CD8-positive, alpha-beta memory T cell (primary cell): ENCODE measurements around the gene COX19. TPM values are rescaled to one million over a fixed set of nuclear protein-coding genes. Genes with fewer than 3 reads are reported as not detected.

Experiments
- CTCF ChIA-PET: fragments of 350-600 bp; sonication (Branson Sonifier 250); formaldehyde crosslinking; loops from one replicate; lab custom pipeline; 2021; ENCODE audit warnings: antibody characterized with exemption; lab: Charles Lee
- POLR2A ChIA-PET: fragments of 350-600 bp; sonication (Branson Sonifier 250); formaldehyde crosslinking; loops from one replicate; lab custom pipeline; 2021; ENCODE audit warnings: antibody characterized with exemption; lab: Charles Lee
- DNase-seq, 5 donors: peaks; one replicate each; pipeline versions ENCODE4 v3.0.0 to v3.0.0-alpha.2; 2020 to 2022; ENCODE audit warnings: mixed read lengths in 1 of 5
- H3K27ac ChIP-seq: one replicate; pipeline ENCODE4 v1.7.0; 2013; ENCODE audit warnings: low read depth, mild to moderate bottlenecking, low read length, moderate library complexity
- H3K27me3 ChIP-seq: 2 replicates; pipeline ENCODE4 v1.7.0; 2013; ENCODE audit warnings: low read length, mild to moderate bottlenecking; ENCODE audit not compliant: insufficient read depth, poor library complexity, severe bottlenecking
- H3K36me3 ChIP-seq: 2 replicates; pipeline ENCODE4 v1.7.0; 2013; ENCODE audit warnings: mild to moderate bottlenecking, low read length, moderate library complexity; ENCODE audit not compliant: insufficient read depth
- H3K4me1 ChIP-seq: 2 replicates; pipeline ENCODE4 v1.7.0; 2013; ENCODE audit warnings: mild to moderate bottlenecking, low read length, moderate library complexity; ENCODE audit not compliant: insufficient read depth
- H3K4me3 ChIP-seq: 2 replicates; pipeline ENCODE4 v1.7.0; 2013; ENCODE audit warnings: mild to moderate bottlenecking, low read length
- H3K9me3 ChIP-seq: 2 replicates; pipeline ENCODE4 v1.7.0; 2013; ENCODE audit warnings: mild to moderate bottlenecking, low read length
- H3K27ac Mint-ChIP-seq, 8 donors: one replicate each; pipeline ENCODE4 v1.8.0; 2020 to 2021; ENCODE audit warnings: mixed read lengths in 8 of 8, mild to moderate bottlenecking in 6 of 8, inconsistent platforms in 3 of 8, moderate library complexity in 3 of 8
- H3K27me3 Mint-ChIP-seq, 2 donors: one replicate each; pipeline ENCODE4 v1.8.0; 2020 to 2021; ENCODE audit warnings: mixed read lengths in 2 of 2, mild to moderate bottlenecking in 1 of 2, moderate library complexity in 1 of 2
- H3K36me3 Mint-ChIP-seq, 3 donors: one replicate each; pipeline ENCODE4 v1.8.0; 2020 to 2021; ENCODE audit warnings: mixed read lengths in 3 of 3, inconsistent platforms in 1 of 3, mild to moderate bottlenecking in 1 of 3
- H3K4me1 Mint-ChIP-seq, 3 donors: one replicate each; pipeline ENCODE4 v1.8.0; 2020 to 2021; ENCODE audit warnings: mixed read lengths in 3 of 3, inconsistent platforms in 1 of 3, mild to moderate bottlenecking in 1 of 3
- H3K4me3 Mint-ChIP-seq, 7 donors: one replicate each; pipeline ENCODE4 v1.8.0; 2020 to 2021; ENCODE audit warnings: mixed read lengths in 7 of 7, mild to moderate bottlenecking in 6 of 7, moderate library complexity in 4 of 7, inconsistent platforms in 2 of 7
- H3K9me3 Mint-ChIP-seq, 5 donors: one replicate each; pipeline ENCODE4 v1.8.0; 2020 to 2022; ENCODE audit warnings: mixed read lengths in 5 of 5, mild to moderate bottlenecking in 3 of 5, moderate library complexity in 2 of 5, inconsistent platforms in 1 of 5
- polyA plus RNA-seq: library from polyadenylated mRNA; unstranded; fragments of 300-500 nt; fragmentation: Illumina TruSeq; gene quantifications from one replicate; pipeline ENCODE4 v1.2.3, GENCODE V29; 2021
- total RNA-seq, 2 experiments: library from RNA; stranded (reverse); gene quantifications; one replicate each; pipeline ENCODE4 v1.2.3, GENCODE V29; 2021

COX19 gene
- total and polyA plus RNA-seq, 3 experiments from 2014 or later, result 18.9 to 25.9 (median 21.3) TPM

DNA sequence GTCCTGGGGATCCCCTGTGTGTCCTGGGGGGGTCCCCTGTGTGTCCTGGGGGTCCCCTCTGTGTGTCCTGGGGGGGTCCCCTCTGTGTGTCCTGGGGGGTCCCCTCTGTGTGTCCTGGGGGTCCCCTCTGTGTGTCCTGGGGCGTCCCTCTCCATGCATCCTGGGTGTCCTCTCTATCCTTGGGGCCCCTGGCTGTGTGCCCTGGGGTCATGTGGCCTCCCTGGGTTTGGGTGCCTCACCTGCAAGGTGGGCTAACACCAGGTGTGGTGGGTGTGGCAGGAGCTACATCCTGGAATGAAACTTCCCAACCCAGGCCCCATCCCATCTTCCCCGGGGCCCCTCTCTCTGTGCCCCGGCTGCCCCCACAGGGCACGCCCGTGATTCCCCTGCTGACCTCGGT lies 12.6 kb upstream of the COX19 start:
- H3K9me3 Mint-ChIP-seq, result no peaks in the 10 kb centered on the region
- CTCF ChIA-PET, result interaction anchor here (1.6 kb wide), 1 partner anchor 78 kb away, joined by 9 read pairs; no protein-coding TSS in a partner anchor

DNA sequence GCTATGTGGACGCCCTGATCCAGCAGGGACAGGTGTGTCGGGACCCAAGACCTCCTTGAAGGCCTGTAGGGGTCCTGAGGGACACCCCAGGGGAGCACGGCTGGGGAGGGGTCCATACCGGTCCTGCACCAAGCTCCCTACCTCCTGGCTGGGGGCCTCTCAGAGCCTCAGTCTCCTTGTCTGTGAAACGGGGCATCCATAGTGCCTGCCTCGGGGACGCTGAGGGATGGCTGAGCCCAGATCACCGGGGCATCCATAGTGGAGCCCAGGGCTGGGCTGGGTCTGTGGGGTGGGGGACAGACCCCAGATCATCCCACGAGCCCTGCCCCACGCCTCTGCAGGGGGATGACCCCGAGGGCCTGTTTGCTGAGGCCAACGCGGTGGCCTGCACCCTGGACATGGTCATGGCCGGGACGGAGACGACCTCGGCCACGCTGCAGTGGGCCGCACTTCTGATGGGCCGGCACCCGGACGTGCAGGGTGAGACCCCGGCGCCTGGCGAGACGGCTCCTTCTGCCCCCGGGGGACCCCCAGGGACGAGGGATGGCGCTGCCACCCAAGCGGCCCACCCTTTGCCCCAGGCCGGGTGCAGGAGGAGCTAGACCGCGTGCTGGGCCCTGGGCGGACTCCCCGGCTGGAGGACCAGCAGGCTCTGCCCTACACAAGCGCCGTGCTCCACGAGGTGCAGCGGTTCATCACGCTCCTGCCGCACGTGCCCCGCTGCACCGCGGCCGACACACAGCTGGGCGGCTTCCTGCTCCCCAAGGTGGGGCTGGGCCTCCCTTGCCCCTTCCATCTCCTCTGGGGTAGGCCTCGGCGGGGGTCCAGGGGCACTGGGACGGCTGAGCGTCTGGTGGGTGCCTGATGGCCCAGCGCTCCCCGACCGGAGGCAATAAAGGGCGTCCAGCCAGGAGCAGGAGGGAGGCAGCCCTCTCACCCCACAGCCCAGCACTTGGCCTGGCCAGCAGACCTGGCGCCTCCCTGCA lies 11.7 kb upstream of the COX19 start:
- Histone ChIP-seq H3K27me3 (no peaks in the 10 kb centered on the region), H3K4me3 (no peak overlapping the region), H3K9me3 (no peaks in the 10 kb centered on the region), H3K4me1 (no peaks in the 10 kb centered on the region), H3K27ac (no peak overlapping the region), H3K36me3 (no peaks in the 10 kb centered on the region)
- H3K9me3 Mint-ChIP-seq, result no peaks in the 10 kb centered on the region
- H3K4me3 Mint-ChIP-seq, result no peak overlapping the region
- H3K36me3 Mint-ChIP-seq, result no peaks in the 10 kb centered on the region
- CTCF ChIA-PET, result interaction anchor here (1.4 to 1.6 kb wide), 2 partner anchors 78 to 79 kb away, joined by 3 to 9 read pairs; no protein-coding TSS in a partner anchor
- H3K4me1 Mint-ChIP-seq, result no peaks in the 10 kb centered on the region
- DNase-seq, result peak in 1 of 5 donors; percentile 48
- POLR2A ChIA-PET, result no interaction called here
- H3K27ac Mint-ChIP-seq, result no peak overlapping the region
- peaks cover 7 to 10% of the 10 kb centered on the region in 2 donors for H3K27me3 Mint-ChIP-seq

More for the DNA sequence above, 12.6 kb upstream of the COX19 start:
- Histone ChIP-seq H3K27ac (no peak overlapping the region), H3K27me3 (no peaks in the 10 kb centered on the region), H3K4me1 (peaks cover 3% of the 10 kb centered on the region), H3K36me3 (no peaks in the 10 kb centered on the region), H3K9me3 (no peaks in the 10 kb centered on the region), H3K4me3 (no peak overlapping the region)
- Mint-ChIP-seq H3K4me3 (no peak overlapping the region), H3K27ac (no peak overlapping the region), H3K36me3 (no peaks in the 10 kb centered on the region), H3K27me3 (peaks cover 7 to 10% of the 10 kb centered on the region in 2 donors), H3K4me1 (peaks cover 0 to under 1% (median under 1%) of the 10 kb centered on the region in 3 donors)
- POLR2A ChIA-PET, result no interaction called here
- no peak for DNase-seq

DNA sequence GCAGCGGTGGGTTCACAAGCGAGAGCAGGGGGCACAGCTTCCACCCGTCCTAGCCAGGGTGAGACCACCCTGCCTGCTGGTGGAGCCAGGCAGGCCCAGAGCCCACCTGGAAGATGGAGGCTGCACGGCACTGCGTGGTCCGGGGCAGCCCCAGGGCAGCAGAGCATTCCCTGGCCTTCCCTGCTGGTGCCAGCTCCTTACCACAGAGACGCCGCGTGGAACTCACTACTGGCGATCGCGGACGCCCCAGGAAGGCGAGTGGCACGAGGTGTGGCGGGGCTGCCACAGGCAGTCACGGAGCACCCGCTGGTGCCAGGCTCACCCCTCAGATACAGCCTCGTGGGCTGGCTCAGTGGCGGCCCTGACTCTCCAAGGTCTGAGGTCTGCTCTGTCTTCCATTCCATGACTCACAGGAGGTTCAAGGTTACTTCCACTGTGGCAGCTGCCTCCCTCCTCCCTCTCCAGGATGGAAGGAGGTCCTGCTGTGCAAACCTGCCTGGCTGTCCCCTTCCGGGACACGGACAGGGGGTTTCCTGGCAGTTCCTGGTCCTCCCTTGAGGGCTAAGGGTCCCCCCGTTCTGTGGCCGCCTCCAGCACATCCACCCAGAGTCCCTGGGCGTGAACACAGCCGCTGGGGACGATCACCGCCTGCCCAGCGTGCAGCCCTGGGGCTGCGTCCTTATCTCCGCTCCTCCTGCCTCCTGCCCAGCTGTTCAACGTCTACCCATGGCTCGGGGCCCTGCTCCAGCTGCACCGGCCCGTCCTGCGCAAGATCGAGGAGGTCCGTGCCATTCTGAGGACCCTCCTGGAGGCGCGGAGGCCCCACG lies 10.8 kb upstream of the COX19 start:
- Mint-ChIP-seq H3K4me3 (no peak overlapping the region), H3K4me1 (no peaks in the 10 kb centered on the region), H3K27ac (peak overlapping the region in 1 of 8 donors; percentile 29), H3K27me3 (peaks cover 7 to 10% of the 10 kb centered on the region in 2 donors), H3K36me3 (no peaks in the 10 kb centered on the region), H3K9me3 (no peaks in the 10 kb centered on the region)
- H3K4me1 ChIP-seq, result no peaks in the 10 kb centered on the region
- H3K36me3 ChIP-seq, result no peaks in the 10 kb centered on the region
- ChIA-PET CTCF (interaction anchor here (1.4 kb wide), 1 partner anchor 80 kb away, joined by 3 read pairs; no protein-coding TSS in a partner anchor), POLR2A (no interaction called here)
- H3K27me3 ChIP-seq, result no peaks in the 10 kb centered on the region
- no peak for DNase-seq
- H3K27ac ChIP-seq, result no peak overlapping the region
- no peaks in the 10 kb centered on the region for H3K9me3 ChIP-seq
- no peak overlapping the region for H3K4me3 ChIP-seq

DNA sequence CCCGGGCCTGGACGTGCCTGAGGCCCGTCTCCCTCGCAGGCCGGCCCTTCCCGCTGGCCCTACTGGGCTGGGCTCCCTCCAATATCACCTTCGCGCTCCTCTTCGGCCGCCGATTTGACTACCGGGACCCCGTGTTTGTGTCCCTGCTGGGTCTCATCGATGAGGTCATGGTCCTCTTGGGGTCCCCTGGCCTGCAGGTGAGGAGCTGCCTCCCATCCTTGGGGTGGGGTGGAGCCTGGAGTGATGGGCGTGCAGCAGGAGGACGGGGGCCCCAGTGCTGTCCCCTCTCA lies 9.7 kb upstream of the COX19 start:
- Histone ChIP-seq H3K4me1 (no peaks in the 10 kb centered on the region), H3K27ac (no peak overlapping the region), H3K9me3 (no peaks in the 10 kb centered on the region), H3K27me3 (no peaks in the 10 kb centered on the region), H3K36me3 (no peaks in the 10 kb centered on the region), H3K4me3 (no peak overlapping the region)
- Mint-ChIP-seq H3K27ac (no peak overlapping the region), H3K36me3 (no peaks in the 10 kb centered on the region), H3K9me3 (no peaks in the 10 kb centered on the region), H3K4me1 (no peaks in the 10 kb centered on the region), H3K4me3 (no peak overlapping the region), H3K27me3 (peaks cover 7 to 10% of the 10 kb centered on the region in 2 donors)
- POLR2A ChIA-PET, result no interaction called here
- DNase-seq, result no peak
- CTCF ChIA-PET, result interaction anchor here (0.8 kb wide), 1 partner anchor 8 kb away, joined by 4 read pairs; no protein-coding TSS in a partner anchor

DNA sequence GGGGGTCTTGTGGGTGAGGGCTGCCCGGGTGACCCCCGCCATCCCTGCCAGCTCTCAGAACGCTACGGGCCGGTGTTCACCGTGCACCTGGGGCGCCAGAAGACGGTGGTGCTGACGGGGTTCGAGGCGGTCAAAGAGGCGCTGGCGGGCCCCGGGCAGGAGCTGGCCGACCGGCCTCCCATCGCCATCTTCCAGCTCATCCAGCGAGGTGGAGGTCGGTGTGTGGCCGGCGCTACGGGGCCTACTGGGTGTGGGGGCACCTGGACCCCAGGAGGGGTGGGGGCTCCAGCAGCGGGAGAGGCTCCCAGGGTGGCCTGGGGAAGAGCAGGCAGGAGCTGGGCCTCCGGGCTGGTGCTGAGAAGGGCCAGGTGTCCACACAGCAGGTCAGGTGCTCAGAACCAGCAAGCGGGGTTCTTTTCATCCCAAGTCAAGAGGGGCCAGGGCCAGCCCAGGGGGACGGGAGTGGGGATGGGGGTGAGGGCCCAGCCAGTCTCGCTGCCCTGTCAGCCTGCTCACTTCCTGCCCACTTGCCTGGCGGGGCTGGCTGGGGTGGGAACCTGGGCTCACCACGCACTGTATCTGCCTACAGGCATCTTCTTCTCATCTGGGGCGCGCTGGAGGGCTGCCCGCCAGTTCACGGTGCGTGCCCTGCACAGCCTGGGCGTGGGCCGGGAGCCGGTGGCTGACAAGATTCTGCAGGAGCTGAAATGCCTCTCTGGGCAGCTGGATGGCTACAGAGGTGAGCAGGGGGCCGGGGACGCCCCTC lies 9.2 kb upstream of the COX19 start:
- POLR2A ChIA-PET, result no interaction called here
- no peaks in the 10 kb centered on the region for H3K9me3 Mint-ChIP-seq
- CTCF ChIA-PET, result interaction anchor here (0.8 kb wide), 1 partner anchor 9 kb away, joined by 4 read pairs; no protein-coding TSS in a partner anchor
- Histone ChIP-seq H3K27ac (no peak overlapping the region), H3K36me3 (no peaks in the 10 kb centered on the region), H3K9me3 (no peaks in the 10 kb centered on the region), H3K4me1 (no peaks in the 10 kb centered on the region), H3K4me3 (no peak overlapping the region), H3K27me3 (no peaks in the 10 kb centered on the region)
- no peaks in the 10 kb centered on the region for H3K36me3 Mint-ChIP-seq
- DNase-seq, result no peak
- peaks cover 7 to 10% of the 10 kb centered on the region in 2 donors for H3K27me3 Mint-ChIP-seq
- no peaks in the 10 kb centered on the region for H3K4me1 Mint-ChIP-seq
- H3K4me3 Mint-ChIP-seq, result no peak overlapping the region
- no peak overlapping the region for H3K27ac Mint-ChIP-seq

DNA sequence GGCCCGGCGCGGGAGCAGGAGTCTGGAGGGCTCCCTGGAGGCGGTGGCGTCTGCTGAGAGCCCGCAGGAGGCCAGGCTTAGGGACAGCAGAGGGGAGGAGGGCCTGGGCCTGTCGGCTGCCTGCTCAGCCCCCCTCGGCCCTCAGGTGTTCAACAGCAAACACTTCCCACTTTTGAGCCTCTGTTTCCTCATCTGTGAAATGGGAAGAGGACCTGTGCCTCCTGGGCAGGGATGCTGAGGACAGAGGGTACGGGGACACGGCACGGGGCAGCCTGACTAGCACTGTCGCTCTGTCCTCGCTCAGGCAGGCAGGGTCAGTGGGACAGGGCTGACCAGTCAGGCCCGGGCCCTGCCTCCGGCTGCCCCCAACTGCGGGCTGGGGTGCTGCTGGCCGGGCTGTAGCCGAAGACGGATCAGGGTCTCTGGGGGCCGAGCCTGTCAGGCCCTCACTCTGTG lies 8.3 kb upstream of the COX19 start:
- H3K36me3 ChIP-seq, result no peaks in the 10 kb centered on the region
- H3K27ac ChIP-seq, result no peak overlapping the region
- ChIA-PET CTCF (interaction anchor here (2.8 kb wide), 1 partner anchor 11 kb away, joined by 17 read pairs; no protein-coding TSS in a partner anchor), POLR2A (no interaction called here)
- DNase-seq, result no peak
- no peaks in the 10 kb centered on the region for H3K9me3 Mint-ChIP-seq
- no peak overlapping the region for H3K4me3 ChIP-seq
- H3K4me1 Mint-ChIP-seq, result no peaks in the 10 kb centered on the region
- no peaks in the 10 kb centered on the region for H3K9me3 ChIP-seq
- no peaks in the 10 kb centered on the region for H3K4me1 ChIP-seq
- no peak overlapping the region for H3K4me3 Mint-ChIP-seq
- H3K27ac Mint-ChIP-seq, result no peak overlapping the region
- no peaks in the 10 kb centered on the region for H3K27me3 ChIP-seq
- H3K36me3 Mint-ChIP-seq, result no peaks in the 10 kb centered on the region
- peaks cover 9 to 10% of the 10 kb centered on the region in 2 donors for H3K27me3 Mint-ChIP-seq

DNA sequence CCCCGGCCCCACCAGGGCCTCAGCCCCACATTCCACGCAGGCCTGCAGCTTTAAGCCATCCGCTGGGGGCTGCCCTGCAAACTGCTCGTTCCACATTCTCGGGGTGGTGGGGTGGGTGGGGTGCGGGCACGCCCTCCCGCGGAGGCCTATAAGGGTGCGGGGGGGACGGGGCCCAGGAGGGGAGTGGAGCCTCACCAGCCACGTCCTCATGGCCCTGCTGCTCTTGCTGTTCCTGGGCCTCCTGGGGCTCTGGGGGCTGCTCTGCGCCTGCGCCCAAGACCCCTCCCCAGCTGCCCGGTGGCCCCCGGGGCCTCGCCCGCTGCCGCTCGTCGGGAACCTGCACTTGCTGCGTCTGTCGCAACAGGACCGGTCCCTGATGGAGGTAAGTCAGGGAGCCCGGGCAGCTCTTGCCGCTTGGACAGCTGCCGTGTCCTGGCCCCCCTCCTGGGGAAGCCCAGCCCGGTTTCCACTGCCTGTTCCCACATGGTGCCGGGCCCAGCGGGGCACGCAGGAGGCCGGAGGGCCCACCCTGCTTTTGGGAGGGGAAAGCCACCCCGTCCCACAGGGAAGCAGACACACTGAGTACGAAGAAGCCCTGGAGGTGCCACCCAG lies 7.8 kb upstream of the COX19 start, which contains the start of gene CYP2W1:
Gene CYP2W1, plus strand, starts transcription at position 178 of the 612 bp plus-strand sequence. Its CDS starts 31 bp downstream, at position 209.
- H3K4me1 ChIP-seq, result no peaks in the 10 kb centered on the region
- Mint-ChIP-seq H3K36me3 (no peaks in the 10 kb centered on the region), H3K9me3 (no peaks in the 10 kb centered on the region), H3K4me1 (no peaks in the 10 kb centered on the region), H3K27me3 (peaks cover 9 to 10% of the 10 kb centered on the region in 2 donors), H3K27ac (no peak within 1 kb of the TSS), H3K4me3 (no peak within 1 kb of the TSS)
- DNase-seq, result no peak
- H3K4me3 ChIP-seq, result no peak within 1 kb of the TSS
- H3K27me3 ChIP-seq, result no peaks in the 10 kb centered on the region
- CTCF ChIA-PET, result interaction anchor here (2.6 to 2.8 kb wide), 2 partner anchors 11 to 82 kb away, joined by 9 to 17 read pairs; no protein-coding TSS in a partner anchor
- no peaks in the 10 kb centered on the region for H3K9me3 ChIP-seq
- POLR2A ChIA-PET, result no interaction called here
- no peaks in the 10 kb centered on the region for H3K36me3 ChIP-seq
- no peak within 1 kb of the TSS for H3K27ac ChIP-seq
